ENCODE measurements around the gene ZNF263.

Gene ZNF263

GRCh38 chr16:3282730-3283542 lies at the start of gene ZNF263:
ZNF263 (plus strand) TSS chr16:3283491; CDS start chr16:3283819, 328 bp downstream.
- DNase-seq (ENCODE audit: low spot score): peak; percentile 97

- DNase-seq (ENCODE audit: low spot score): no peak
These were observed 48.8 kb upstream of the ZNF263 start for GRCh38 chr16:3234543-3234856.

- peak; percentile 98 for DNase-seq (ENCODE audit: low spot score)
These were observed 48.3 kb upstream of the ZNF263 start, which contains the start of gene ZNF200 for GRCh38 chr16:3234857-3235561. ZNF200 (minus strand) TSS chr16:3235158; CDS start chr16:3233755, 1,403 bp downstream.

GRCh38 chr16:3235856-3236669 lies 47.2 kb upstream of the ZNF263 start:
- DNase-seq (ENCODE audit: low spot score): no peak

- DNase-seq (ENCODE audit: low spot score): no peak
These were observed 41.5 kb upstream of the ZNF263 start for GRCh38 chr16:3241761-3242160.

GRCh38 chr16:3242709-3243108 lies 40.6 kb upstream of the ZNF263 start:
- no peak for DNase-seq (ENCODE audit: low spot score)

GRCh38 chr16:3243882-3244281 lies 39.4 kb upstream of the ZNF263 start:
- no peak for DNase-seq (ENCODE audit: low spot score)

GRCh38 chr16:3246002-3246401 lies 37.3 kb upstream of the ZNF263 start:
- DNase-seq (ENCODE audit: low spot score): no peak

- no peak for DNase-seq (ENCODE audit: low spot score)
These were observed 36.4 kb upstream of the ZNF263 start for GRCh38 chr16:3246876-3247275.

- DNase-seq (ENCODE audit: low spot score): no peak
These were observed 34.7 kb upstream of the ZNF263 start for GRCh38 chr16:3248596-3248995.

- no peak for DNase-seq (ENCODE audit: low spot score)
These were observed 34.3 kb upstream of the ZNF263 start for GRCh38 chr16:3249020-3249419.

- no peak for DNase-seq (ENCODE audit: low spot score)
These were observed 33.8 kb upstream of the ZNF263 start for GRCh38 chr16:3249451-3249850.

- no peak for DNase-seq (ENCODE audit: low spot score)
These were observed 30.3 kb upstream of the ZNF263 start for GRCh38 chr16:3252967-3253366.

- no peak for DNase-seq (ENCODE audit: low spot score)
These were observed 29.0 kb upstream of the ZNF263 start for GRCh38 chr16:3254309-3254708.

- no peak for DNase-seq (ENCODE audit: low spot score)
These were observed 27.0 kb upstream of the ZNF263 start, which contains the start of gene MEFV for GRCh38 chr16:3256146-3256865. MEFV (minus strand) TSS chr16:3256633; CDS start chr16:3256587, 46 bp downstream.

GRCh38 chr16:3256866-3257465 lies 26.3 kb upstream of the ZNF263 start:
- peak; percentile 32 for DNase-seq (ENCODE audit: low spot score)

- no peak for DNase-seq (ENCODE audit: low spot score)
These were observed 23.5 kb upstream of the ZNF263 start for GRCh38 chr16:3259836-3260235.

GRCh38 chr16:3262517-3262916 lies 20.8 kb upstream of the ZNF263 start:
- DNase-seq (ENCODE audit: low spot score): no peak

GRCh38 chr16:3264137-3265036 lies 18.9 kb upstream of the ZNF263 start:
- DNase-seq (ENCODE audit: low spot score): peak; percentile 97

GRCh38 chr16:3266873-3267537 lies 16.3 kb upstream of the ZNF263 start:
- DNase-seq (ENCODE audit: low spot score): peak; percentile 66
